Measurements from ENCODE around the gene CAMK1. TPM values are rescaled to one million over a fixed set of nuclear protein-coding genes. Genes with fewer than 3 reads are reported as not detected.
A peak's percentile ranks its signal among the peaks of the same experiment; 100 is the strongest.

CAMK1 gene
- total RNA-seq, 1 donor from 2014 or later: 7.1 TPM

DNA sequence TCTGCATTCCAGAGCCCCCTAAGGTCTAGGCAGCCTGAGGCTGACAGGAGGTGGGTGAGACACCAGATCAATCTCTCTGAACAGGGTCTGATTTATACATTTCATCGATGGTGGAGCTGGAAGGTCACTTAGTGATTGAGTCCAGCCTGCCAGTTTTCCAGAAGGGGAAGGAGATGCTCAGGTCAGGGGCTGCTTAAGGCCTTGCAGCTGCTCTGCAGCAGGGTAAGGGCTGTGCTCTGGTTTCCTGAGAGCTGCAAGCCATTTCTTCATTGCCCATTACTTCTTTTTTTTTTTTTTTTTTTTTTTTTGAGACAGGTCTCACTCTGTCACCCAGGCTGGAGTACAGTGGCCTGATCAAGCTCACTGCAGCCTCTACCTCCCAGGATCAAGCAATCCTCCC is 11.8 kb upstream of the CAMK1 start:
- no peaks in the 10 kb centered on the region for H3K27me3 Mint-ChIP-seq (ENCODE audit: low read depth, unreplicated experiment)
- peaks cover 19% of the 10 kb centered on the region for H3K36me3 Mint-ChIP-seq (ENCODE audit: low read depth, unreplicated experiment)
- no peaks in the 10 kb centered on the region for H3K79me2 ChIP-seq (ENCODE audit: insufficient read depth, low read length)
- H4K20me1 ChIP-seq (ENCODE audit: insufficient read depth, low read length): no peaks in the 10 kb centered on the region
- no peak for DNase-seq (ENCODE audit: low read depth)
- H3K27ac ChIP-seq (ENCODE audit: low read depth, low read length): no peak overlapping the region
- no peak overlapping the region for H3K4me3 Mint-ChIP-seq (ENCODE audit: unreplicated experiment)
- TF ChIP-seq EZH2 (IDR thresholded peaks at IDR 0.05; ENCODE audit: insufficient read depth, low read length): no peak
- TF ChIP-seq, protein P1, sequence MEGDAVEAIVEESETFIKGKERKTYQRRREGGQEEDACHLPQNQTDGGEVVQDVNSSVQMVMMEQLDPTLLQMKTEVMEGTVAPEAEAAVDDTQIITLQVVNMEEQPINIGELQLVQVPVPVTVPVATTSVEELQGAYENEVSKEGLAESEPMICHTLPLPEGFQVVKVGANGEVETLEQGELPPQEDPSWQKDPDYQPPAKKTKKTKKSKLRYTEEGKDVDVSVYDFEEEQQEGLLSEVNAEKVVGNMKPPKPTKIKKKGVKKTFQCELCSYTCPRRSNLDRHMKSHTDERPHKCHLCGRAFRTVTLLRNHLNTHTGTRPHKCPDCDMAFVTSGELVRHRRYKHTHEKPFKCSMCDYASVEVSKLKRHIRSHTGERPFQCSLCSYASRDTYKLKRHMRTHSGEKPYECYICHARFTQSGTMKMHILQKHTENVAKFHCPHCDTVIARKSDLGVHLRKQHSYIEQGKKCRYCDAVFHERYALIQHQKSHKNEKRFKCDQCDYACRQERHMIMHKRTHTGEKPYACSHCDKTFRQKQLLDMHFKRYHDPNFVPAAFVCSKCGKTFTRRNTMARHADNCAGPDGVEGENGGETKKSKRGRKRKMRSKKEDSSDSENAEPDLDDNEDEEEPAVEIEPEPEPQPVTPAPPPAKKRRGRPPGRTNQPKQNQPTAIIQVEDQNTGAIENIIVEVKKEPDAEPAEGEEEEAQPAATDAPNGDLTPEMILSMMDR (IDR thresholded peaks at IDR 0.05; ENCODE audit: insufficient read depth, low read depth, low read length): no peak
- H3K36me3 ChIP-seq (ENCODE audit: insufficient read depth, low read length): peaks cover 22% of the 10 kb centered on the region
- no peak overlapping the region for H2AFZ ChIP-seq (ENCODE audit: low read depth, low read length)
- no peak for FAIRE-seq
- no peak overlapping the region for H3K27ac Mint-ChIP-seq (ENCODE audit: unreplicated experiment)
- H3K9me3 ChIP-seq (ENCODE audit: insufficient read depth, low read depth, low read length): no peaks in the 10 kb centered on the region
- H3K4me1 Mint-ChIP-seq (ENCODE audit: low read depth, unreplicated experiment): peaks cover 36% of the 10 kb centered on the region
- H3K27me3 ChIP-seq (ENCODE audit: insufficient read depth, low read length): no peaks in the 10 kb centered on the region
- no peak overlapping the region for H3K4me3 ChIP-seq (ENCODE audit: insufficient read depth, low read depth, low read length)
- H3K9ac ChIP-seq (ENCODE audit: low read length): no peak overlapping the region
- H3K9me3 Mint-ChIP-seq (ENCODE audit: unreplicated experiment): no peaks in the 10 kb centered on the region
- H3K4me1 ChIP-seq (ENCODE audit: insufficient read depth, low read length): peaks cover 13% of the 10 kb centered on the region
- H3K4me2 ChIP-seq (ENCODE audit: low read length): no peak overlapping the region

DNA sequence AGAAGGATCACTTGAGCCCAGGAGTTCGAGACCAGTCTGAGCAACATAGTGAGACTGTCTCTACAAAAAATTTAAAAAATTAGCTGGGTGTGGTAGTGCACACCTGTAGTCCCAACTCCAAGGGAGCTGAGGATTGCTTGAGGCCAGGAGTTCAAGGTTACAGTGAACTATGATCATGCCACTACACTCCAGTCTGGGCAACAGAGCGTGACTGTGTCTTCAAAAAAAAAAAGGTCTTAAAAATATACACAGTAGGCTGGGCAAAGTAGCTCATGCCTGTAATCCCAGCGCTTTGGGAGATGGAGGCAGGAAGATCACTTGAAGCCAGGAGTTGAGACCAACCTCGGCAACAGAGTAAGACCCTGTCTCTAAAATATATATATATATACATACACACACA is 11.2 kb upstream of the CAMK1 start:
- no peak overlapping the region for H3K4me3 ChIP-seq (ENCODE audit: insufficient read depth, low read depth, low read length)
- peaks cover 36% of the 10 kb centered on the region for H3K4me1 Mint-ChIP-seq (ENCODE audit: low read depth, unreplicated experiment)
- H3K4me2 ChIP-seq (ENCODE audit: low read length): no peak overlapping the region
- H2AFZ ChIP-seq (ENCODE audit: low read depth, low read length): no peak overlapping the region
- FAIRE-seq (no peak), DNase-seq (ENCODE audit: low read depth) (no peak)
- H3K36me3 ChIP-seq (ENCODE audit: insufficient read depth, low read length): peaks cover 18% of the 10 kb centered on the region
- H3K27me3 ChIP-seq (ENCODE audit: insufficient read depth, low read length): no peaks in the 10 kb centered on the region
- no peak overlapping the region for H3K27ac Mint-ChIP-seq (ENCODE audit: unreplicated experiment)
- H3K9me3 Mint-ChIP-seq (ENCODE audit: unreplicated experiment): peaks cover 2% of the 10 kb centered on the region
- no peak overlapping the region for H3K27ac ChIP-seq (ENCODE audit: low read depth, low read length)
- no peak overlapping the region for H3K4me3 Mint-ChIP-seq (ENCODE audit: unreplicated experiment)
- H3K27me3 Mint-ChIP-seq (ENCODE audit: low read depth, unreplicated experiment): no peaks in the 10 kb centered on the region
- peaks cover 17% of the 10 kb centered on the region for H3K36me3 Mint-ChIP-seq (ENCODE audit: low read depth, unreplicated experiment)
- peaks cover 13% of the 10 kb centered on the region for H3K4me1 ChIP-seq (ENCODE audit: insufficient read depth, low read length)
- H3K9ac ChIP-seq (ENCODE audit: low read length): no peak overlapping the region
- TF ChIP-seq, protein P1 (IDR thresholded peaks at IDR 0.05; ENCODE audit: insufficient read depth, low read depth, low read length): no peak
- TF ChIP-seq EZH2 (IDR thresholded peaks at IDR 0.05; ENCODE audit: insufficient read depth, low read length): no peak
- no peaks in the 10 kb centered on the region for H3K9me3 ChIP-seq (ENCODE audit: insufficient read depth, low read depth, low read length)
- H3K79me2 ChIP-seq (ENCODE audit: insufficient read depth, low read length): no peaks in the 10 kb centered on the region
- no peaks in the 10 kb centered on the region for H4K20me1 ChIP-seq (ENCODE audit: insufficient read depth, low read length)

DNA sequence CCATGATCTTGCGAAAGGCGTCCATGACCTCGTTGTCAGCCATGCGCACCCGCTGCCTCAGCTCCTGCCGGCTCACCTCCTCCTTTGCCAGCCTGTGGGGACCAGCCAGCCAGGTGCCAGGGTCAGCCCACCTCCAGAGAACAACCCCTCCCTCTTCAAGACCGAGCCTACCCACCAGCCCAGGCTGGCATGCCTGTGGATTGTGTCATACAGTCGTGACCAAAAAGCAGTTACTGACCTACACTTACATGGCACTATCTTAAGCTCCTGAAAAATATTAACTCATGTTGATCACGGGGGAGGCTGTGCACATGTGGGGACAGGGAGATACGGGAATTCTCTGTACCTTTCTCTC is 10.7 kb upstream of the CAMK1 start:
- peaks cover 34% of the 10 kb centered on the region for H3K4me1 Mint-ChIP-seq (ENCODE audit: low read depth, unreplicated experiment)
- no peak overlapping the region for H3K4me3 Mint-ChIP-seq (ENCODE audit: unreplicated experiment)
- FAIRE-seq: no peak
- Histone ChIP-seq H3K4me3 (ENCODE audit: insufficient read depth, low read depth, low read length) (no peak overlapping the region), H3K27ac (ENCODE audit: low read depth, low read length) (no peak overlapping the region), H3K36me3 (ENCODE audit: insufficient read depth, low read length) (peaks cover 18% of the 10 kb centered on the region), H3K9me3 (ENCODE audit: insufficient read depth, low read depth, low read length) (no peaks in the 10 kb centered on the region), H3K9ac (ENCODE audit: low read length) (no peak overlapping the region), H3K27me3 (ENCODE audit: insufficient read depth, low read length) (no peaks in the 10 kb centered on the region), H3K4me2 (ENCODE audit: low read length) (no peak overlapping the region), H2AFZ (ENCODE audit: low read depth, low read length) (no peak overlapping the region), H3K4me1 (ENCODE audit: insufficient read depth, low read length) (peaks cover 13% of the 10 kb centered on the region), H4K20me1 (ENCODE audit: insufficient read depth, low read length) (no peaks in the 10 kb centered on the region), H3K79me2 (ENCODE audit: insufficient read depth, low read length) (no peaks in the 10 kb centered on the region)
- H3K9me3 Mint-ChIP-seq (ENCODE audit: unreplicated experiment): peaks cover 2% of the 10 kb centered on the region
- no peak for DNase-seq (ENCODE audit: low read depth)
- peaks cover 14% of the 10 kb centered on the region for H3K36me3 Mint-ChIP-seq (ENCODE audit: low read depth, unreplicated experiment)
- TF ChIP-seq, protein P1 (IDR thresholded peaks at IDR 0.05; ENCODE audit: insufficient read depth, low read depth, low read length): no peak
- TF ChIP-seq EZH2 (IDR thresholded peaks at IDR 0.05; ENCODE audit: insufficient read depth, low read length): no peak
- peak overlapping the region; percentile 26 for H3K27ac Mint-ChIP-seq (ENCODE audit: unreplicated experiment)
- H3K27me3 Mint-ChIP-seq (ENCODE audit: low read depth, unreplicated experiment): no peaks in the 10 kb centered on the region

Data from astrocyte (in vitro differentiated cells and primary cell).